ENCODE results near the gene CALCA.

DNA sequence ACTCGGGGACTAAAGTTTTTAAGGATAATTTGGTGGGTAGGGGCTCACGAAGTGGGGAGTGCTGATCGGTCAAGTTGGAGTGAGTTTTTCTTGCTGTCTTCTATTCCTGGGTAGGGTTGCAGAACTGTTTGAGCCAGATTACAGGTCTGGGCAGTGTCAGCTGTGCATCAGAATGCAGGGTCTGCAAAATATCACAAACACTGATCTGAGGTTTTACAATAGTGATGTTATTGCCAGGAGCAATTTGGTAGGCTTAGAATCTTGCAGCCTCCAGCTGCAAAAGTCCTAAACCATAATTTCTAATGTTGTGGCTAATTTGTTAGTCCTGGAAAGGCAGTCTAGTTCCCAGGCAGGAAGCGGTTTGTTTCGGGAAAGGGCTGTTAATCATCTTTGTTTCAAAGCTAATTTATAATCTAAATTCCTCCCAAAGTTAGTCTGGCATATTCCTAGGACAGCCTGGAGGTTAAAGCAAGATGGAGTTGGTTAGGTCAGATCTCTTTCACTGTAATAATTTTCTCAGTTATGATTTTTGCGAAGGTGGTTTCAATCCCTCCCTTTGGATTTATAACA is 39.7 kb upstream of the CALCA start:
- TF ChIP-seq, protein P1, sequence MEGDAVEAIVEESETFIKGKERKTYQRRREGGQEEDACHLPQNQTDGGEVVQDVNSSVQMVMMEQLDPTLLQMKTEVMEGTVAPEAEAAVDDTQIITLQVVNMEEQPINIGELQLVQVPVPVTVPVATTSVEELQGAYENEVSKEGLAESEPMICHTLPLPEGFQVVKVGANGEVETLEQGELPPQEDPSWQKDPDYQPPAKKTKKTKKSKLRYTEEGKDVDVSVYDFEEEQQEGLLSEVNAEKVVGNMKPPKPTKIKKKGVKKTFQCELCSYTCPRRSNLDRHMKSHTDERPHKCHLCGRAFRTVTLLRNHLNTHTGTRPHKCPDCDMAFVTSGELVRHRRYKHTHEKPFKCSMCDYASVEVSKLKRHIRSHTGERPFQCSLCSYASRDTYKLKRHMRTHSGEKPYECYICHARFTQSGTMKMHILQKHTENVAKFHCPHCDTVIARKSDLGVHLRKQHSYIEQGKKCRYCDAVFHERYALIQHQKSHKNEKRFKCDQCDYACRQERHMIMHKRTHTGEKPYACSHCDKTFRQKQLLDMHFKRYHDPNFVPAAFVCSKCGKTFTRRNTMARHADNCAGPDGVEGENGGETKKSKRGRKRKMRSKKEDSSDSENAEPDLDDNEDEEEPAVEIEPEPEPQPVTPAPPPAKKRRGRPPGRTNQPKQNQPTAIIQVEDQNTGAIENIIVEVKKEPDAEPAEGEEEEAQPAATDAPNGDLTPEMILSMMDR (conservative IDR thresholded peaks at IDR 0.05; ENCODE audit: low read length) = no peak
- no peak for TF ChIP-seq EZH2phosphoT487 (IDR thresholded peaks at IDR 0.05; ENCODE audit: borderline replicate concordance, low read depth, low read length)
